Measurements from ENCODE around the gene TOMM40L.
"Not testable (repeated sequence)": the region's sequence is repeated elsewhere in the genome, so short reads cannot be mapped to it uniquely, and the experiment has no call there.

Gene TOMM40L

DNA sequence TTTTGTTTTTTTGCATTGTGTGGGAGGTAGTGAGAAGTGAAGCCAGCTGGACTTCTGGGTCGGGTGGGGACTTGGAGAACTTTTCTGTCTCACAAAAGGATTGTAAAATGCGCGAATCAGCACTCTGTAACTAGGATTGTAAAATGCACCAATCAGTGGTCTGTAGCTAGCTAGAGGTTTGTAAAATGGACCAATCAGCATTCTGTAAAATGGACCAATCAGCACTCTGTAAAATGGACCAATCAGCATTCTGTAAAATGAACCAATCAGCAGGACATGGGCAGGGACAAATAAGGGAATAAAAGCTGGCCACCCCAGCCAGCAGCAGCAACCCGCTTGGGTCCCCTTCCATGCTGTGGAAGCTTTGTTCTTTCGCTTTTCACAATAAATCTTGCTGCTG is 24.2 kb downstream of the TOMM40L start:
- not testable (repeated sequence) for H3K4me3 Mint-ChIP-seq, H3K9me3 Mint-ChIP-seq, ATAC-seq, H3K36me3 Mint-ChIP-seq, H3K27ac Mint-ChIP-seq, H3K4me1 Mint-ChIP-seq
- peaks cover 13% of the 10 kb centered on the region for H3K27me3 Mint-ChIP-seq

DNA sequence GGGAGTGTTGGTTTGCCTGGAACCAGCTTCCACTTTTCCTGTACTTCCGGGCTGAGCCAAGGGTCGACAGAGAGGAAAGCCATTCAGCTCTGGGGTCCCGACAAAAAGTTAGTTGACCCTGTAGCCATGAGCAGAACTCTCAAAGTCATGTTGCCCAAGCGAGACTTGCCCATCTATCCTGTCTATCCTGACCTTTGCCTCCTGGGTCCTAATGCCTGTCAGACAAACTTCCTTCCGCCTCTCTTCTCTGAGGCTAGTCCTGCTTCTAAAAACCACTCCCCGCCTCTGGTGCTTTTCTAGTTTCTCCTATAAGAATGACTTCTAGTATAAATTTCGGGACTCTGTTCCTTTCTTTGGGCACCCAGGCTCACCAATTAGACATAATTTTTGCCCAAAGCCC is 25.0 kb downstream of the TOMM40L start:
- Mint-ChIP-seq H3K4me3 (no peak overlapping the region), H3K27me3 (peaks cover 13% of the 10 kb centered on the region), H3K27ac (no peak overlapping the region), H3K36me3 (peaks cover 5% of the 10 kb centered on the region), H3K9me3 (peaks cover 7% of the 10 kb centered on the region), H3K4me1 (no peaks in the 10 kb centered on the region)
- ATAC-seq = no peak

DNA sequence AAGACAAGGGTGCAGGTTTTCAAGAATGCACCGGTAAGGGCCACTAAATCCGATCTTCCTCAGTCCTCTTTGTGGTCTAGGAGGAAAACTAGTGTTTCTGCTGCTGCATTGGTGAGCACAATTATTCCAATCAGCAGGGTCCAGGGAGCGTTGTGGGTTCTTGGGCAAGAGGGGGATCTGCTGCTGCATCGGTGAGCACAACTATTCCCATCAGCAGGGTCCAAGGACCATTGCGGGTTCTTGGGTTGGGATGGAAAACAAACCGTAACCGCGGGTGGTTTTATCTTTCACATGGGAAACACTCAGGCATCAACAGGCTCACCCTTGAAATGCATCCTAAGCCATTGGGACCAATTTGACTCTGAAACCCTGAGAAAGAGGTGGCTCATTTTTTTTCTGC is 25.7 kb downstream of the TOMM40L start:
- Mint-ChIP-seq H3K9me3 (peaks cover 9% of the 10 kb centered on the region), H3K27me3 (peaks cover 13% of the 10 kb centered on the region), H3K4me3 (no peak overlapping the region), H3K27ac (no peak overlapping the region), H3K36me3 (peaks cover 6% of the 10 kb centered on the region), H3K4me1 (no peaks in the 10 kb centered on the region)
- ATAC-seq = no peak

DNA sequence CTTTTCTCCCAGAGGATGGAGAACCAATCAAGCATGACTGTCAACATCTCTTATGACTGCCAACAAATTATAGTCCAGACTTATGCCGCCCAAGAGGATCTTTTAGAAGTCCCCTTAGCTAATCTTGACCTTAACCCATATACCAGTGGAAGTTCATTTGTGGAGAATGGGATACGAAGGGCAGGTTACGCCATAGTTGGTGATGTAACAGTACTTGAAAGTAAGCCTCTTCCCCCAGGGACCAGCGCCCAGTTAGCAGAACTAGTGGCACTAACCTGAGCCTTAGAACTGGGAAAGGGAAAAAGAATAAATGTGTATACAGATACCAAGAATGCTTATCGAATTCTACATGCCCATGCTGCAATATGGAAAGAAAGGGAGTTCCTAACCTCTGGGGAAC is 29.4 kb downstream of the TOMM40L start:
- Mint-ChIP-seq H3K9me3 (peaks cover 21% of the 10 kb centered on the region), H3K27me3 (peaks cover 48% of the 10 kb centered on the region), H3K36me3 (peaks cover 24% of the 10 kb centered on the region), H3K4me1 (peaks cover 20% of the 10 kb centered on the region)
- not testable (repeated sequence) for H3K27ac Mint-ChIP-seq, ATAC-seq, H3K4me3 Mint-ChIP-seq

DNA sequence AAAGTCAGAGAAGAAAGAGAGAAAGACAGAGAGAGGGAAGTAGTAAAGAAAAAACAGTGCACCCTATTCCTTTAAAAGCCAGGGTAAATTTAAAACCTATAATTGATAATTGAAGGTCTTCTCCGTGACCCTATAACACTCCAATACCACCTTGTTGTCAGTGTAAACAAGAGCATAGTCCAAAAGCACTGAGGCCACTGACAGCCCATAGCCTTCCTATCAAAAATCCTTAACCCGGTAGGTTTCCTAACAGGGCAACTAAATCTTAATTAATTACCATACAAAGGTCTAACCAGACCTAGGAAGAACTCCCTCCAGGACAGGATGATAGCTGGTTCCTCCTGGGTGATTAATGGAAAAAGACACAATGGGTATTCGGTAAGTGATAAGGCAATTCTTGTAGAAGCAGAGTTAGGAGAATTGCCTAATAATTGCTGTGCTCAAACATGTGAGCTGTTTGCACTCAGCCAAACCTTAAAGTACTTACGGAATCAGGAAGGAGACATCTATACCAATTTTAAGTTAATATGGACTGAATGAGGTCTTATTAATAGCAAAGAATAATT is 30.2 kb downstream of the TOMM40L start:
- H3K36me3 Mint-ChIP-seq = peaks cover 24% of the 10 kb centered on the region
- peaks cover 28% of the 10 kb centered on the region for H3K4me1 Mint-ChIP-seq
- not testable (repeated sequence) for H3K27ac Mint-ChIP-seq, ATAC-seq, H3K4me3 Mint-ChIP-seq
- peaks cover 21% of the 10 kb centered on the region for H3K9me3 Mint-ChIP-seq
- H3K27me3 Mint-ChIP-seq = peaks cover 52% of the 10 kb centered on the region

DNA sequence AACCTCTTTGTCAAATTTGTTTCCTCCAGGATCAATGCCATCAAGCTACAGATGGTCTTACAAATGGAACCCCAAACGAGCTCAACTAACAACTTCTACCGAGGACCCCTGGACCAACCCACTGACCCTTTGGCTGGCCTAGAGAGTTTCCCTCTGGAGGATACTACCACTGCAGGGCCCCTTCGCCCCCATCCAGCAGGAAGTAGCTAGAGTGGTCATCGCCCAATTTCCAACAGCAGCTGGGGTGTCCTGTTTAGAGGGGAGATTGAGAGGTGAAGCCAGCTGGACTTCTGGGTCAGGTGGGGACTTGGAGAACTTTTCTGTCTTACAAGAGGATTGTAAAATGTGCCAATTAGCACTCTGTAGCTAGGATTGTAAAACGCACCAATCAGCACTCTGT is 31.2 kb downstream of the TOMM40L start:
- H3K27me3 Mint-ChIP-seq = peaks cover 53% of the 10 kb centered on the region
- H3K9me3 Mint-ChIP-seq = peaks cover 21% of the 10 kb centered on the region
- H3K4me3 Mint-ChIP-seq, ATAC-seq, H3K27ac Mint-ChIP-seq: not testable (repeated sequence)
- H3K36me3 Mint-ChIP-seq = peaks cover 24% of the 10 kb centered on the region
- H3K4me1 Mint-ChIP-seq = peaks cover 38% of the 10 kb centered on the region

DNA sequence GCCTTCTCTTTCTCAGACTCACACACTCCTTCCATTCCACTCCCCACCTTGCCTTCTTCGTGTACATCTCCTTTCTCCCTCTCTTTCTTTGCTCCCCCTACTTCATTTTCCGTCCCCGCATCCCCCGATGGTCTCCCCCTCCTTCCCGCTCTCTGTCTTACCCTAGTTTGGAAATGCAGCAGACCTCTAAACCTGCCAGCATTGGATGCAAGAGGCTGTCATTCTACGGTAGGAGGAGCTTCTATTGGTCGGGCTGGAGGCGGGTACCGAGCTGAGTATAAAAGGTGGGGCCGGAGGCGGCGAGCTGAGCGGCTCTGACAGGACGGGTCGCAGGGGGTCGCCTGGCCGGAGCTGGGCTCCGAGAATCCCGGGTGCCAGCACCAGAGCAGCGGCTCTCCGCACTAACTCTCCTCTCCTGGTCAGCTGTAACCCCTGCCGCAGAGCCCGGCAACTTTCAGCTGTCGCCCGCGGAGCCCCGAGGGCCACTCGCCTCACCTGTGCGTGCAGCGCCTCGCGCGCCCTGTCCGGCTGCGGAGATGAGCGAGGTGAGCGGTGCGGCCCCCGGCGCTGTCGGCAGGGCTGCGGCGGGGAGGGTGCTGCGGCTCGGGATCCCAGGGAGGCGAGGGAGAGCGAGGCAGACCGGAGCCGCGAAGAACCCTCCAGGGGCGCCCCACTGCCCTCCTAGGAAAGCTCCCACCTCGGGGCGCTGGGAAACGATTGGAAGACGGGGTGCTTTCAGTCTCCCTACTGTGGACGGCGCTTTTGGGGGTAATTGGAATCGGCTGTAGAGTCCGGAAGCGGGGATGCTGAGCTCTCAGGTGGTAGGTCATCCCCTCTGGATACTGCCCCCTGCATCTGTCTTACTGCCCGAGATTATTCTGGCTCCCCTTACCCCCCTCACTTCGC is 32.8 kb downstream of the TOMM40L start, which contains the start of gene PCP4L1:
PCP4L1 (plus strand) TSS at position 307 of the 906 bp plus-strand sequence; CDS start at position 537, 230 bp downstream.
- Mint-ChIP-seq H3K27ac (no peak within 1 kb of the TSS), H3K27me3 (peaks cover 62% of the 10 kb centered on the region), H3K9me3 (peaks cover 21% of the 10 kb centered on the region)

DNA sequence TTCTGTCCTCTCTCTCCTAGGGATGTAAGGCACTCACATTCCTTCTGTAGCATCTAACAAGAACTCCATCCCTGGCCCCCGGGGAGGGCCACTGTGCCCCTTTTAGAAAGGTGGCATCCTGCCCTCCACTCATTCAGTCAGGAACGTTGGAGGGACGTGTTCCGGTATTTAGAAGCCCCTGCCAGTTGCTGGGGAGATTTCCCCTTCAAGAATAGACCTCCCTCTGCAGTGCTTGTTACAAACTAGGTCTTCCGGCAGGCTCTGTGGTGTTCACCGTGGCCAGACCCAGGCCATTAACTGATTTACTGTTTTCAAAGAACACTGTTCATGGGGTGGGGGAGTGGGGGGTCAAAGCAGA is 33.5 kb downstream of the TOMM40L start:
- Mint-ChIP-seq H3K9me3 (peaks cover 21% of the 10 kb centered on the region), H3K27me3 (peaks cover 63% of the 10 kb centered on the region), H3K4me1 (peaks cover 38% of the 10 kb centered on the region), H3K27ac (no peak overlapping the region), H3K4me3 (peak overlapping the region; percentile 52), H3K36me3 (peaks cover 24% of the 10 kb centered on the region)
- ATAC-seq = no peak

More for the DNA sequence above, 32.8 kb downstream of the TOMM40L start, which contains the start of gene PCP4L1:
- H3K36me3 Mint-ChIP-seq = peaks cover 24% of the 10 kb centered on the region
- peak within 1 kb of the TSS; percentile 70 for H3K4me3 Mint-ChIP-seq
- H3K4me1 Mint-ChIP-seq = peaks cover 38% of the 10 kb centered on the region
- ATAC-seq = peak; percentile 73

DNA sequence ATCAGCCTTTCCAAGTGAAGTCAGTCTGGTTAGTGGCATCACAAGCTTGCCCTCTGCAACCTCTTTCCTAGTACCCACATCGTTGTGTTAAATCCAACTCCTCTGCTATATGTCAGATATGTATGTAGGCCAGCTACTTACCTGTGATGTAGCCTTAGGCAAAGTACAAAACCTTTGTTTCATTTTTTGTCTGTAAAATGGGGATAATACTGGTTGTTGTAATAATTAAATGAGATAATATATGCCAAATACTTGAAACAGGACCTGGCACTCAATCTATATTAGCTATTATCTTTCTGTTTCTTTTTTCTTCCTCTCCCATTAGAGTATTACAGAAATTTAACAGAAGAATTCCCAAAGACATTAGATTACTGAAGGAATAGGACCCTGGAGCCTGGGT is 33.9 kb downstream of the TOMM40L start:
- Mint-ChIP-seq H3K27me3 (peaks cover 68% of the 10 kb centered on the region), H3K9me3 (peaks cover 21% of the 10 kb centered on the region), H3K36me3 (peaks cover 24% of the 10 kb centered on the region), H3K27ac (no peak overlapping the region), H3K4me1 (peaks cover 38% of the 10 kb centered on the region), H3K4me3 (no peak overlapping the region)
- no peak for ATAC-seq

DNA sequence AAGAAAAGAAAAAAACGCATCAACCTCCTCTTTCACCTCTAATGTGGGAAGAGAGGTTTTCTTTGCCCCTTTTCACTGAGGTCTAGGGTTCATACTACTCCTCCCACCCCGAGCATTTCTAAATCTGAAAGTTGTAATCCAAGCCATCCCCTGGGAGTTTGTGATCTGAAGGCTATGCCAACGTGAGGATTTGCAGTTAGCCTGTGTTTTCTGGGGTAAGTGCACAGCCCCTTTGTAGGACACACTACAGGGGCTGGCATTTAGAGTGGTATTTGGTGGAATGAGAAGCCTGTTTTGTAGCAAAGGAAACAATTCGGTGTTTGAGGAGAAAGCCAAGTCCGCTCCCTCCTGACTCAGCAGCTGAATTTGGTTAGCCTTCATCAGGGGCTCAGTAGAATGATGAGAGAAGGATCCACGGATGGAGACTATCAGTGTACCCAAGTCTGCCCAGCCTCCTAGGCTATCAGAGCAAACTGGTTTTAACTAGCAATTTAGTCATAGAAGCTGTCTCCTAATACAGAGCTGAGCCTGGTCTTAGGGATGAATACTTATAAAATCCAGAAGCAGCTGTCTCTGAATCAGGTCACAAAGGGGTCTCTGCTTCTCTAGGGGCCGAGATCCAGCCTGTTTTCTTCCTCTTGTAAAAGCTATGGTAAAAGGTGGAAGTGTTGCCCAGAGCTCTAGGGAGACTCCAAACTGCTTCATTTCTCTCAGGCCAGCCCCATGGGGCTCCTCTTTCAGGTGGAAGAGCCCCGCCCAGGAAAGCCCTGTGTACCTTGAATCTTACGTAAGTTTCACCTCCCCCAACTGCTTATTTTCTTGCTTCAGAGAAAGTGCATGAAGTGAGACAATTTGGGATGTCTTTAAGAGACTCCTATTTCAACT is 34.8 kb downstream of the TOMM40L start:
- Mint-ChIP-seq H3K4me1 (peaks cover 38% of the 10 kb centered on the region), H3K9me3 (peaks cover 19% of the 10 kb centered on the region), H3K27me3 (peaks cover 73% of the 10 kb centered on the region), H3K36me3 (peaks cover 22% of the 10 kb centered on the region), H3K27ac (no peak overlapping the region), H3K4me3 (no peak overlapping the region)
- ATAC-seq = no peak

DNA sequence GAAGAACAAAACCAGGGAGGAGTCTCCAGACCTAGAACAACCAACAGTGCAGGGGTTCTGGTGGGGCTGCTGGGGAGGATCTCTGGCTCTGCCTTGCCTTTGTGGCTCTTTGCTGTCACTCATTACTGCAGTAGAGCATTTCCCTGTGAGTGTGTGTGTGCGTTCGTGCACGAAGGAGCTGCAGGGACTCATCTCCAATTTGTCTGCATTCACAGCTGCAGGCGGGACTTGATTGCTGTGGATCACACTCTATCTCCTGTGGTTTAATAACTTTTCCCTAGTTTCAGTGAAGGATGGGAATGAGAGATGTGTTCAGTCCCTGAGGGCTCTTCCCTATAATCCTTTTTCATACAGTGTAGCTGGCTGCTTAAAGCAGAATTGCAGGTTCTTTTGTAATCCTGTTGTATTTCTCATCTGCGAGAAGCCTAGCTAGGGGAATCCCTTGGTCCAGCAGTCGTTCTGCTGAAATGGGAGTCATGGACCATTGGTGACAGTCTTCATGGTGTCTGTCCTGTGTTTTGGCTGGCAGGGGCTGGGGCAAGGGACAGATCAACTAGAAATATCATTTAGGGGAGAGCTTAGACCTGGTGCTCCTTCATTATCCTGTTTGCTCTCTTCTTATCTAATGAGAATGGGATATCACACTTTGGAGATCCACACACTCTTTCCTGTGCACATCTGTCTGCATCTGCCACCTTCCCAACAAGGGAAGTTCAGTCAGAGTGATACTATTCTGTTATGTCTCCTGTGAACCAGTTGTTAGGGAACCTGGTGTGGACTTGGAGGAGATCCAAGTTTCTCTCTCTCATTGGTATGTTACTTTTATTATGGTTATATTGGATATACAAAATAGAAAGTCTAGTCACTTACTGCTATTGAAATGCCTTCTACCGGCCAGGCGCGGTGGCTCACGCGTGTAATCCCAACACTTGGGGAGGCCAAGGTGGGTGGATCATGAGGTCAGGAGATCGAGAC is 35.7 kb downstream of the TOMM40L start:
- peaks cover 18% of the 10 kb centered on the region for H3K36me3 Mint-ChIP-seq
- peaks cover 15% of the 10 kb centered on the region for H3K9me3 Mint-ChIP-seq
- H3K4me1 Mint-ChIP-seq = peaks cover 38% of the 10 kb centered on the region
- peaks cover 73% of the 10 kb centered on the region for H3K27me3 Mint-ChIP-seq
- no peak overlapping the region for H3K27ac Mint-ChIP-seq
- no peak overlapping the region for H3K4me3 Mint-ChIP-seq
- no peak for ATAC-seq

DNA sequence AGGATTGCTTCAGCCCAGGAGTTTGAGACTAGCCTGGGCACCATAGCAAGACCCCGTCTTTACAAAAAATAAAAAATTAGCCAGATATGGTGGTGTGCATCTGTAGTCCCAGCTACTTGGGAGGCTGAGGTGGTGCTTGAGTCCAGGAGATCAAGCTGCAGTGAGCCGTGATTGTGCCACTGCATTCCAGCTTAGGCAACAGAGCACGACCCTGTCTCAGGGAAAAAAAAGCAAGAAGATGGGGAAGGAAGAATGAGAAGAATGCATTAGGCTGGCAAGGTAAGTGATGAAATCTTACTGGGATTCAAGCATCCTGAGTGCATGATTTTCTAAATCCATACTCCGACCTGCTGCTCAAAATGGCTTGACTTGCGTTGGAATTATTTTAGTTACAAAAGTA is 39.4 kb downstream of the TOMM40L start:
- H3K27ac Mint-ChIP-seq = no peak overlapping the region
- H3K9me3 Mint-ChIP-seq = no peaks in the 10 kb centered on the region
- H3K36me3 Mint-ChIP-seq = no peaks in the 10 kb centered on the region
- H3K4me1 Mint-ChIP-seq = peaks cover 32% of the 10 kb centered on the region
- ATAC-seq = no peak
- H3K4me3 Mint-ChIP-seq = no peak overlapping the region
- peaks cover 37% of the 10 kb centered on the region for H3K27me3 Mint-ChIP-seq

DNA sequence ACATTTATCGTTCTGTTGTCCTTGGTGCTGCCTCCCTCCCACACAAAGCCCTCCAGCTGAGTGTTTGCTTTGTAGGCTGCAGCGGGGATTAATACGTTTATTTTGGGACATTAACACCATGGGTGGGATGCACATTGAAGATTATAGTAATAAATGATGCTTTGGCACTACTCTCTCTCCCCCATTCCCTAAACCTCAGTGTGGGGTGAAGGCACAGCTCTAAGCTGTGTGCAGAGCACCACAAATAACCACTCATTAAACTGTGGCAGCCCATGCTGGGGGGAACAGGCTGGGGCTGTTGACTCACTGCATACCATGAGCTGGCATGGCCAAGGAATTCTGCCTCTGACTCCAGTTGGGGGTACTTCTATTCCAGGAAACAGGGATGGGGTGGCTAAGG is 40.3 kb downstream of the TOMM40L start:
- no peaks in the 10 kb centered on the region for H3K36me3 Mint-ChIP-seq
- ATAC-seq = no peak
- H3K4me3 Mint-ChIP-seq = no peak overlapping the region

DNA sequence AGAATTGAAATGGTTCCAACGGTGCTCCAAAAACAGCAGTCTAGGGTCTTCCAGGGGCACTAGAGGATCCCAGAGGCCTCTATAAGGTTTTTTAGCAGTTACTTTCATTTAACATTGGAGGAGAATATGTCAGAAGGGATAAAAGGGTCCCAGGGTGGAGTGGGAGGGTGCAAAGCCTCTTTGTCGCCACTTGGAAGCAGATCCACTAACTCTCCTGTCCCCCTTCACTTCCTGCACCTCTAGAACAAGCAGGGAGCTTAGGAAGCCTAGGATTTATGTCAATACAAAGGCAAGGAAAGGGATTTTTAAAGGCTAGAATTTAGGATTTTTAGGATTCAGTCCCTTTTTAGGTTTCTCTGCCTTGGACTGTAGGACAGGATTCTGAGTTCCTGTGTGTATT is 41.0 kb downstream of the TOMM40L start:
- Mint-ChIP-seq H3K4me3 (no peak overlapping the region), H3K36me3 (no peaks in the 10 kb centered on the region), H3K27ac (no peak overlapping the region), H3K4me1 (peaks cover 16% of the 10 kb centered on the region), H3K9me3 (no peaks in the 10 kb centered on the region), H3K27me3 (peaks cover 27% of the 10 kb centered on the region)
- no peak for ATAC-seq

More for the DNA sequence above, 40.3 kb downstream of the TOMM40L start:
- no peaks in the 10 kb centered on the region for H3K9me3 Mint-ChIP-seq
- peaks cover 28% of the 10 kb centered on the region for H3K27me3 Mint-ChIP-seq
- no peak overlapping the region for H3K27ac Mint-ChIP-seq
- peaks cover 23% of the 10 kb centered on the region for H3K4me1 Mint-ChIP-seq

Measured in stimulated activated memory B cell treated with anti-CD40 and anti-IgM and Interleukin-4, amounts not matched to agents 10 μg/mL and 1 μg/mL and 100 μg/mL, for 72 hours (primary cell).